GM19467 (cell line): ENCODE measurements around the gene RALGPS1.

Experiments
- ATAC-seq: cut with Tn5 transposase; IDR thresholded peaks from one replicate; pipeline ENCODE4 v1.9.1; 2021; ENCODE audit warnings: mild to moderate bottlenecking, moderate library complexity; ENCODE audit not compliant: unreplicated experiment

Gene RALGPS1

GRCh38 chr9:127092041-127092608 is 177.5 kb downstream of the RALGPS1 start:
- ATAC-seq, result no peak

- no peak for ATAC-seq
Measured at GRCh38 chr9:127093319-127094020, 178.9 kb downstream of the RALGPS1 start.

- ATAC-seq, result no peak
Measured at GRCh38 chr9:127095411-127095810, 180.8 kb downstream of the RALGPS1 start.

- no peak for ATAC-seq
Measured at GRCh38 chr9:127096208-127096607, 181.6 kb downstream of the RALGPS1 start.

GRCh38 chr9:127097683-127098082 is 183.1 kb downstream of the RALGPS1 start:
- no peak for ATAC-seq

- ATAC-seq, result no peak
Measured at GRCh38 chr9:127098916-127099553, 184.5 kb downstream of the RALGPS1 start.

- no peak for ATAC-seq
Measured at GRCh38 chr9:127099664-127100063, 185.1 kb downstream of the RALGPS1 start.

- ATAC-seq, result no peak
Measured at GRCh38 chr9:127102176-127102575, 187.6 kb downstream of the RALGPS1 start.

- ATAC-seq, result no peak
Measured at GRCh38 chr9:127102788-127103187, 188.2 kb downstream of the RALGPS1 start.

GRCh38 chr9:127104581-127105311 is 190.2 kb downstream of the RALGPS1 start:
- no peak for ATAC-seq

- no peak for ATAC-seq
Measured at GRCh38 chr9:127105805-127106465, 191.4 kb downstream of the RALGPS1 start.

GRCh38 chr9:127106466-127106855 is 191.9 kb downstream of the RALGPS1 start:
- no peak for ATAC-seq

- ATAC-seq, result no peak
Measured at GRCh38 chr9:127107171-127107928, 192.8 kb downstream of the RALGPS1 start.

GRCh38 chr9:127107929-127108876 is 193.6 kb downstream of the RALGPS1 start:
- no peak for ATAC-seq

GRCh38 chr9:127109212-127109711 is 194.7 kb downstream of the RALGPS1 start:
- no peak for ATAC-seq

GRCh38 chr9:127112056-127112455 is 197.5 kb downstream of the RALGPS1 start:
- no peak for ATAC-seq

GRCh38 chr9:127112735-127113161 is 198.2 kb downstream of the RALGPS1 start:
- ATAC-seq, result no peak

- no peak for ATAC-seq
Measured at GRCh38 chr9:127113191-127113972, 198.8 kb downstream of the RALGPS1 start.
